Measurements from ENCODE around the gene TEDC1.

TEDC1 gene

DNA sequence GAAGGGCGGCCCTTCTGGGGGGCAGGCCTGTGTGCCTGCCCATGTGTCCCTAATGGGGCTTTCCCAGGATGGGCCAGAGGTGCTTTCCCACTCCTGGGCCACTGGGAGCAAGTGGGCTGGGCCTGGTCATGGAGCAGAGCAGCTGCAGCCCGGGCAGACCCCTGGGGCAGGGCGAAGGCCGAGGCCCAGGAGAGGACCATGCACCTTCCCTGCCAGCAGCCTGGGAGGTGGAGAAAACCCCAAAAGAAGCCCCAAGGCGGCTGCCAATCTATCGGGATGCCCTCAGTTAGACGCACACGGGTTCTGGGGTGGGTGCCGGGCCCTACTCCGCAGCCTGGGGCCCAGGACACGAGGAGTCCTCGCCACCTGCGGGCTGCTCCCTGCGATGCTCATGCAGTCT, 32.5 kb upstream of the TEDC1 start:
- 89 to 90% methylated on average over 14 of the region's 14 CpGs for WGBS, 2 experiments
- Histone ChIP-seq H3K4me3 (ENCODE audit: insufficient read depth, low read depth, low read length) (no peak overlapping the region), H3K27me3 (ENCODE audit: control insufficient read depth, insufficient read depth, low read length, poor library complexity, severe bottlenecking) (no peaks in the 10 kb centered on the region), H3K36me3 (ENCODE audit: control insufficient read depth, insufficient read depth, low read length) (peaks cover 37% of the 10 kb centered on the region), H3K4me1 (ENCODE audit: control insufficient read depth, insufficient read depth, low read length) (peaks cover 4% of the 10 kb centered on the region), H3K27ac (ENCODE audit: insufficient read depth, low read depth, low read length, poor library complexity, severe bottlenecking) (no peak overlapping the region), H3K9me3 (ENCODE audit: control insufficient read depth, low read length) (no peaks in the 10 kb centered on the region)

DNA sequence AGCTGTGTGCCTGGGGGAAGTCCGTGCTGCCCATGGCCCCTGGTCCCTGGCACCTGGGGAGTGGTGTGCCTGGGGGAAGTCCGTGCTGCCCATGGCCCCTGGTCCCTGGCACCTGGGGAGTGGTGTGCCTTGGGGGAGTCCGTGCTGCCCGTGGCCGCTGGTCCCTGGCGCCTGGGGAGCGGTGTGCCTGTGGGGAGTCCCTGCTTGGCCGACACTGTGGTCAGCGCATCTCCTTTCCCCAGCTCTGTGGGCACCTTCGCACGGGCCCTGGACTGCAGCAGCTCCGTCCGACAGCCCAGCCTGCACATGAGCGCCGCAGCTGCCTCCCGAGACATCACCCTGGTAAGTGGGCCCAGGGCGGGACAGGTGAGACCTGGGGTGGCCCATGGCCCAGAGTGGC, 30.9 kb upstream of the TEDC1 start:
- Histone ChIP-seq H3K9me3 (ENCODE audit: control insufficient read depth, low read length) (no peaks in the 10 kb centered on the region), H3K4me1 (ENCODE audit: control insufficient read depth, insufficient read depth, low read length) (peaks cover 4% of the 10 kb centered on the region), H3K27me3 (ENCODE audit: control insufficient read depth, insufficient read depth, low read length, poor library complexity, severe bottlenecking) (no peaks in the 10 kb centered on the region), H3K36me3 (ENCODE audit: control insufficient read depth, insufficient read depth, low read length) (peaks cover 29% of the 10 kb centered on the region), H3K4me3 (ENCODE audit: insufficient read depth, low read depth, low read length) (no peak overlapping the region), H3K27ac (ENCODE audit: insufficient read depth, low read depth, low read length, poor library complexity, severe bottlenecking) (no peak overlapping the region)
- WGBS, 2 experiments: 95% methylated on average over 17 of the region's 17 CpGs

DNA sequence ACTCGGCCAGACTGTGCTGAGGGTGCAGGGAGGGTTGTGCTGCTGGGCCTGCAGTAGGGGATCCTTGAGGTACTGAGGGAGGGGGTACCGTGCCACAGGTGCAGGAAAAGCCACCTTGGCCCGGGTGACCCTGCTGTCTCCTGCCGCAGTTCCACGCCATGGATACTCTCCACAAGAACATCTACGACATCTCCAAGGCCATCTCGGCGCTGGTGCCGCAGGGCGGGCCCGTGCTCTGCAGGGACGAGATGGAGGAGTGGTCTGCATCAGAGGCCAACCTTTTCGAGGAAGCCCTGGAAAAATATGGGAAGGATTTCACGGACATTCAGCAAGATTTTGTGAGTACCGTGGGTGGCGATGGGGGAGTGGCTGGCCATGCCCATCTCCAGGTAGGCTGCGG, 30.4 kb upstream of the TEDC1 start:
- no peaks in the 10 kb centered on the region for H3K27me3 ChIP-seq (ENCODE audit: control insufficient read depth, insufficient read depth, low read length, poor library complexity, severe bottlenecking)
- 96 to 97% methylated on average over 17 of the region's 17 CpGs for WGBS, 2 experiments
- no peak overlapping the region for H3K27ac ChIP-seq (ENCODE audit: insufficient read depth, low read depth, low read length, poor library complexity, severe bottlenecking)
- H3K4me1 ChIP-seq (ENCODE audit: control insufficient read depth, insufficient read depth, low read length): peaks cover 4% of the 10 kb centered on the region
- H3K9me3 ChIP-seq (ENCODE audit: control insufficient read depth, low read length): no peaks in the 10 kb centered on the region
- no peak overlapping the region for H3K4me3 ChIP-seq (ENCODE audit: insufficient read depth, low read depth, low read length)
- H3K36me3 ChIP-seq (ENCODE audit: control insufficient read depth, insufficient read depth, low read length): peaks cover 24% of the 10 kb centered on the region

DNA sequence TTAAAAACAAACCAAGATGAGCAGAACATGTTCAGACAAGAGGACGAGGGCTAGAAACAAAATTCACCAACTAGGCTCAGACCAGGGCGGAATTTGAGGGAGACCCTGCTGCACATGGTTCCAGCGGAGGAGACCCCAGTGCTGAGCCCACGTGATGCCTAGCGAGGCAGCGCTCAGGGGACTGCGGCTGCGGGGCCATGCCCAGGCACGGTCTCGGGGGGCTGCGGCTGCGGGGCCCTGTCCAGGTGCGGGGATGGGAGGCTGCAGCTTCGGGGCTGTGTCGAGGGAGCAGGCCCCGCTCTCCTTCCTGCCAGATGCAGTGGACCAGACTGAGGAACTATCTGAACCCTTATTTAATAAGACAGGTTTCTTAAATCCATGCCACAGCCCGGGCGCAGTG, 29.1 kb upstream of the TEDC1 start:
- H3K27ac ChIP-seq (ENCODE audit: insufficient read depth, low read depth, low read length, poor library complexity, severe bottlenecking): no peak overlapping the region
- peaks cover 23% of the 10 kb centered on the region for H3K36me3 ChIP-seq (ENCODE audit: control insufficient read depth, insufficient read depth, low read length)
- H3K27me3 ChIP-seq (ENCODE audit: control insufficient read depth, insufficient read depth, low read length, poor library complexity, severe bottlenecking): no peaks in the 10 kb centered on the region
- no peaks in the 10 kb centered on the region for H3K9me3 ChIP-seq (ENCODE audit: control insufficient read depth, low read length)
- H3K4me3 ChIP-seq (ENCODE audit: insufficient read depth, low read depth, low read length): no peak overlapping the region
- peaks cover 4% of the 10 kb centered on the region for H3K4me1 ChIP-seq (ENCODE audit: control insufficient read depth, insufficient read depth, low read length)
- WGBS, 2 experiments: 95% methylated on average over 18 of the region's 18 CpGs

DNA sequence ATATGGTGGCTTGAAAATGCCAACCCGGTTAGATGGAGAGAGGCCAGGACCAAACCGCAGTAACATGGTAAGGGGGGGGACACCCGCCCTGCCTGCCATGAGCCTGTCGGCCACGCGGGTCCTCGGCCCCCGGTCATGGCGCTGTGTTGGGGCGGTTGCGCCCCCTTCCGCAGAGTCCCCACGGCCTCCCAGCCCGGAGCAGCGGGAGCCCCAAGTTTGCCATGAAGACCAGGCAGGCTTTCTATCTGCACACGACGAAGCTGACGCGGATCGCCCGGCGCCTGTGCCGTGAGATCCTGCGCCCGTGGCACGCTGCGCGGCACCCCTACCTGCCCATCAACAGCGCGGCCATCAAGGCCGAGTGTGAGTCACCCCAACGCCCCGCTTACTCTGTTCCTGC, 26.5 kb upstream of the TEDC1 start:
- Histone ChIP-seq H3K27ac (ENCODE audit: insufficient read depth, low read depth, low read length, poor library complexity, severe bottlenecking) (no peak overlapping the region), H3K27me3 (ENCODE audit: control insufficient read depth, insufficient read depth, low read length, poor library complexity, severe bottlenecking) (no peaks in the 10 kb centered on the region), H3K36me3 (ENCODE audit: control insufficient read depth, insufficient read depth, low read length) (peaks cover 23% of the 10 kb centered on the region), H3K9me3 (ENCODE audit: control insufficient read depth, low read length) (no peaks in the 10 kb centered on the region), H3K4me1 (ENCODE audit: control insufficient read depth, insufficient read depth, low read length) (peaks cover 4% of the 10 kb centered on the region), H3K4me3 (ENCODE audit: insufficient read depth, low read depth, low read length) (no peak overlapping the region)
- WGBS, 2 experiments: 92 to 93% methylated on average over 33 of the region's 33 CpGs

DNA sequence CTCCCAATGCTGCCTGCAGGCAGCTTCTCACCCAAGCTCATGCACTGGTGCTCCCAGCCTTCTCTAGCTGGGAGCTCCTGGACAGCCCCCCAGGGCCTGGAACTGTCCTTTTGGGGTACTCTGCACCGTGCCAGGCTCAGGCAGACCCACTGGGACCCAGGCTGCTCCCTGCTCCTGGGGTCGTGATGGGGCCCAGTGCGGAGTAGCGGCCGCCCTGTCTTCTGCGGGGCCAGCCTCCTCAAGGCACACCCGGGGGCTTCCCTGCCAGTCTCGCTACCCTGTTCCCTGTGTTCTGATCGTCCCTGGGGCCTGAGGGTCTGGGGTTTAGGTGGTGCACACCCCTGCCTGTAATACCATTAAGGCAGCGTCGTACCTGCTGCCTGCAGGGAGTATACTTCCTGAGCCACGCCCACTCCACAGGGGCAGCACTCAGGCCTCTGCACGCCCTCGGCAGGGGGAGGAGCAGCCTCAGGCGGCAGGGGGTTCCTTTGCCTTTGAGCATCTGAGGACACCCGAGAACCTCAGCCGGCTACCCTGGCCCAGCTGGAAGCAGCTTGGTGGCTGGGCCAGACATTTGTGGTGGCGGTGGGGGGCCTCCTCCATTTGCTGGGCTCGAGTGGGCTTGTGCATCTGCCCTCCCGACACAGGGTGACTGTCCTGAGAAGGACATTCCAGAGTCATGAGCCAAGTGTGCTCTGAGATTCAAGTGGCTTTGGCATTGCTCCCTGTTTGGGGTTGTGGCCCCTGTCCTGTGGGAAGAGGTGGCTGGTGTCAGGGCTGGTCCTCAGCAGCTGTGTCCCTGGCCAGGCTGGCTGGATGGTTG, 25.6 kb upstream of the TEDC1 start:
- H3K27me3 ChIP-seq (ENCODE audit: control insufficient read depth, insufficient read depth, low read length, poor library complexity, severe bottlenecking): no peaks in the 10 kb centered on the region
- no peaks in the 10 kb centered on the region for H3K9me3 ChIP-seq (ENCODE audit: control insufficient read depth, low read length)
- no peak overlapping the region for H3K27ac ChIP-seq (ENCODE audit: insufficient read depth, low read depth, low read length, poor library complexity, severe bottlenecking)
- peaks cover 4% of the 10 kb centered on the region for H3K4me1 ChIP-seq (ENCODE audit: control insufficient read depth, insufficient read depth, low read length)
- H3K4me3 ChIP-seq (ENCODE audit: insufficient read depth, low read depth, low read length): no peak overlapping the region
- WGBS, 2 experiments: 81 to 83% methylated on average over 20 of the region's 20 CpGs
- peaks cover 20% of the 10 kb centered on the region for H3K36me3 ChIP-seq (ENCODE audit: control insufficient read depth, insufficient read depth, low read length)

DNA sequence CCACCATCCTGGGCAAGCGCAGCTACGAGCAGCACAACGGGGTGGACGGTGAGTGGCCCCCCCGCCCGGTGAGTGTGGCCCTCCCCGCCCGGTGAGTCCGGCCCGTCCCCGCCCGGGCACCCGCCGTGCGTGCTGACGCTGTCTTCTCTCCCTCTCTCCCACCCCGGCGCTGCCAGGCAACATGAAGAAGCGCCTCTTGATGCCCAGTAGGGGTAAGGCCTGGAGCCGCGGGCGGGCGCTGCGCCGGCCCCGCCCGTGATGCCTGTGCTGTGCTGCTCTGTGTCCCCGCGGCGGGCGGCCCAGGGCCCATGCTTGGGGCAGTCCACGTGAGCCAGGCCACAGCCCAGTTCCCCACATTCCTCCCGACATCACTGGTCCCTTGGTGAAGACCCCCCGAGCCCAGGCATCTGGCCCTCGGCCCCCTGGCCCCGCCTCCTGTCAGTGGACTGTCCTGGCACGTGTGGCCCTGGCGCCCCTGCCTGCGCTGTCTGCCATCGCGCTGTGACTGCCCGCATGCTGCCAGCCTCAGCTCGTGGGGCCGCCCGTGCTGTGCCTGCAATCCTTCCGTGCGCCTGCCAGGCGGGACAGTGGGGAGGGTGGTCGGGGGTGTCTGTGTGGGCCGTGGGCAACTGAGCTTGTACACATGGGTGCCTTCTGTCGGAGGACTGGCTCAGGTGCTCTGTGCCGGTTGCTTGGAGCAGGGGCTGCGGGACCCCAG, 24.4 kb upstream of the TEDC1 start:
- H3K36me3 ChIP-seq (ENCODE audit: control insufficient read depth, insufficient read depth, low read length): peaks cover 15% of the 10 kb centered on the region

DNA sequence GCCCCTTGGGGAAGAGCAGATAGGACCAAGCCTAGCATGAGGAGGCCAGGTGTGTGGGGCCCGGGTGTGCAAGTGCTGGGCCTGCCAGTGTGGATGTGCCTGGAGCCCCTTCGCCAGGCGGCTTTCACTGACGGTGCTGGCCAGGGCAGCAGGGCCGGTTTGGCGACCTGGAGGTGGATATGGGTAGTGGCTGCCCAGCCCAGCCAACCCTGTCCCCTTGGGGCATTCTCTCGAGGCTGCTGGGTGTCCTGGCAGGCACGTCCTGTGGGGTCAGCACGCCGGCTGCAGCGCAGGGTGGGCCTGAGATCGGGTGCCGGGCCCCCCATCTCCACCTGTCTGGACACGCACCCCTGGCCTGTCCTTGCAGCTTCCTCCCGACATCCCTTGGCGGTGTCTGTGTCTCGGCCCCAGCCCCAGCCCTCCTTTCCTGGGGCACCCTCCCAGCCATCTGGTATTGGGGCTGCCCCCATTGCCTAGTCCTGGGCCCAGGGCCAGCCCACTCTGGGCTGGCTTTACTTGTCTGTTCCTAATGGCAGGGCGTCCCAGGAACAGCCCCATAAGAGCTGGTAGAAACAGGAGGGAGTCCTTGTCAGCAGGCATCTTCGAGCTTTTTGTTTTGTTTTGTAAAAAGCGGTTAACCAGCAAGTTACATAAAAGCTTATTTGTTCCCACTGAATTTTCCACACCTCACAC, 23.7 kb upstream of the TEDC1 start:
- Histone ChIP-seq H3K9me3 (ENCODE audit: control insufficient read depth, low read length) (no peaks in the 10 kb centered on the region), H3K27me3 (ENCODE audit: control insufficient read depth, insufficient read depth, low read length, poor library complexity, severe bottlenecking) (no peaks in the 10 kb centered on the region), H3K4me1 (ENCODE audit: control insufficient read depth, insufficient read depth, low read length) (peaks cover 12% of the 10 kb centered on the region), H3K4me3 (ENCODE audit: insufficient read depth, low read depth, low read length) (no peak overlapping the region), H3K36me3 (ENCODE audit: control insufficient read depth, insufficient read depth, low read length) (peaks cover 15% of the 10 kb centered on the region), H3K27ac (ENCODE audit: insufficient read depth, low read depth, low read length, poor library complexity, severe bottlenecking) (no peak overlapping the region)
- 95 to 96% methylated on average over 20 of the region's 20 CpGs for WGBS, 2 experiments

More for the DNA sequence above, 24.4 kb upstream of the TEDC1 start:
- Histone ChIP-seq H3K27me3 (ENCODE audit: control insufficient read depth, insufficient read depth, low read length, poor library complexity, severe bottlenecking) (no peaks in the 10 kb centered on the region), H3K27ac (ENCODE audit: insufficient read depth, low read depth, low read length, poor library complexity, severe bottlenecking) (no peak overlapping the region), H3K9me3 (ENCODE audit: control insufficient read depth, low read length) (no peaks in the 10 kb centered on the region), H3K4me1 (ENCODE audit: control insufficient read depth, insufficient read depth, low read length) (peaks cover 12% of the 10 kb centered on the region), H3K4me3 (ENCODE audit: insufficient read depth, low read depth, low read length) (no peak overlapping the region)
- 95% methylated on average over 53 of the region's 53 CpGs for WGBS, 2 experiments

DNA sequence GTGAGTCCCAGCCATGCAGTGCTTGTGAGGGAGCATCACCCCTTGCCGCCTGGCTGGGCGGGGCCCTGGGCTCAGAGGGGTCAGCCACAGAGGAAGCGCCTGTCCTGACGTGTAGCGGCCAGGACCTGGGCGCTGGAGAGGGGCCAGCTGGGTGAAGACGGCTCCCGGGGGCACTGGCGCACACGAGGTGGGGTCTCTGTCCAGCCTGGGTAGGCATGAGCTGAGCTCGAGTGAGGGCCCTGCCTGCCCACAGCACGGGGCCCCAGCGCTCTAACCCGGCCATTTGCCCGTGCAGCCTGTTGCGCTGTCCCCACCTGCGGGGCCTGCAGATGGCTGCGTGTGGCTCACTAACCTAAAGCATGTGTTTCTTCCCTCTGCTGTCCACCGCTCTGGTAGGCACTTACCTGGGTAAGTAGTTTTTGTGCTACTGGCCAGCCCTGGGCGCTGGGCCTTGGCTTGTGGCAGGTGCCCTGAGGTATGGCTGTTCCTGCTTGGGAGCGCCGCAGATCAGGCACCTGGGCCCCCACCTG, 23.0 kb upstream of the TEDC1 start:
- WGBS, 2 experiments: 95 to 96% methylated on average over 22 of the region's 22 CpGs
- H3K36me3 ChIP-seq (ENCODE audit: control insufficient read depth, insufficient read depth, low read length): peaks cover 13% of the 10 kb centered on the region
- H3K4me3 ChIP-seq (ENCODE audit: insufficient read depth, low read depth, low read length): no peak overlapping the region

More for the DNA sequence above, 23.0 kb upstream of the TEDC1 start:
- peaks cover 16% of the 10 kb centered on the region for H3K4me1 ChIP-seq (ENCODE audit: control insufficient read depth, insufficient read depth, low read length)
- H3K27ac ChIP-seq (ENCODE audit: insufficient read depth, low read depth, low read length, poor library complexity, severe bottlenecking): no peak overlapping the region
- no peaks in the 10 kb centered on the region for H3K27me3 ChIP-seq (ENCODE audit: control insufficient read depth, insufficient read depth, low read length, poor library complexity, severe bottlenecking)
- no peaks in the 10 kb centered on the region for H3K9me3 ChIP-seq (ENCODE audit: control insufficient read depth, low read length)
